22Rv1 (cell line): Measurements from ENCODE around the gene MAGIX.

Experiments
- ZFX ChIP-seq: fragments of 450-650 bp; IDR thresholded peaks from 2 replicates; pipeline ENCODE4 v1.6.1; 2017; ENCODE audit warnings: antibody characterized with exemption, borderline replicate concordance
- TF ChIP-seq, protein P1 (sequence below): fragments of 450-650 bp; IDR thresholded peaks from 2 replicates; pipeline ENCODE4 v1.5.1; 2017; ENCODE audit warnings: mild to moderate bottlenecking

DNA sequence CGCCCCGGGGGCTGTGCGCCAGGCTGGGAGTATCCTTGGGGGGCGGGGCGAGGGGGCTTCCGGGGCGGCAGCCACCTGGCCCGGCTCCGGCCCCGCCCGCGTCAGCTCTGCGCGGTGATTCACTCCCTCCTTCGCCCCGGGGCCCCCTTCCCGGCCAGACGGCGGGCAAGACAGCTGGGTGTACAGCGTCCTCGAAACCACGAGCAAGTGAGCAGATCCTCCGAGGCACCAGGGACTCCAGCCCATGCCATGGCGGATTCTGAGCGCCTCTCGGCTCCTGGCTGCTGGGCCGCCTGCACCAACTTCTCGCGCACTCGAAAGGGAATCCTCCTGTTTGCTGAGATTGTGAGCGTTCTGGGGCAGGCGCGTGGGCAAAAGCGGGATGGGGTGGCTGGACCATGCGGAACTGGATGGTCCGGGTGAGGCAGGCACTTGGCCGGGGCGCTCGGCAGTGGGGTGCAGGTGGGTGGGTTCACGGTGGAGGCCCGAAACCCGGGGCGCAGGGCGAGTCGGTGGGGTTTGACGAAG lies 9.3 kb downstream of the MAGIX start, which contains the start of gene PLP2:
- TF ChIP-seq, protein P1, sequence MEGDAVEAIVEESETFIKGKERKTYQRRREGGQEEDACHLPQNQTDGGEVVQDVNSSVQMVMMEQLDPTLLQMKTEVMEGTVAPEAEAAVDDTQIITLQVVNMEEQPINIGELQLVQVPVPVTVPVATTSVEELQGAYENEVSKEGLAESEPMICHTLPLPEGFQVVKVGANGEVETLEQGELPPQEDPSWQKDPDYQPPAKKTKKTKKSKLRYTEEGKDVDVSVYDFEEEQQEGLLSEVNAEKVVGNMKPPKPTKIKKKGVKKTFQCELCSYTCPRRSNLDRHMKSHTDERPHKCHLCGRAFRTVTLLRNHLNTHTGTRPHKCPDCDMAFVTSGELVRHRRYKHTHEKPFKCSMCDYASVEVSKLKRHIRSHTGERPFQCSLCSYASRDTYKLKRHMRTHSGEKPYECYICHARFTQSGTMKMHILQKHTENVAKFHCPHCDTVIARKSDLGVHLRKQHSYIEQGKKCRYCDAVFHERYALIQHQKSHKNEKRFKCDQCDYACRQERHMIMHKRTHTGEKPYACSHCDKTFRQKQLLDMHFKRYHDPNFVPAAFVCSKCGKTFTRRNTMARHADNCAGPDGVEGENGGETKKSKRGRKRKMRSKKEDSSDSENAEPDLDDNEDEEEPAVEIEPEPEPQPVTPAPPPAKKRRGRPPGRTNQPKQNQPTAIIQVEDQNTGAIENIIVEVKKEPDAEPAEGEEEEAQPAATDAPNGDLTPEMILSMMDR, result no peak
- no peak for TF ChIP-seq ZFX
